Heart right ventricle (tissue), 16 donors: ENCODE measurements around the gene ANKUB1. TPM values are rescaled to one million over a fixed set of nuclear protein-coding genes. Genes with fewer than 3 reads are reported as not detected.

Experiments used
- ATAC-seq, 8 donors: fragments of 200-7000 bp; cut with Tn5 transposase; one replicate each; pipeline ENCODE4 v1.9.1; 2020; ENCODE audit warnings: mild to moderate bottlenecking in 8 of 8, moderate library complexity in 8 of 8, moderate number of reproducible peaks in 1 of 8
- DNase-seq, 2 donors: peaks; one replicate each; pipeline ENCODE4 v3.0.0-alpha.2; 2020
- H3K27ac ChIP-seq, 10 donors: fragments of 200-600 bp; sonication (generic) in 2 of 10; one replicate each; pipeline versions ENCODE4 v1.5.0 to v1.8.0; 2020 to 2022; ENCODE audit warnings: mild to moderate bottlenecking in 3 of 10
- H3K27me3 ChIP-seq, 7 donors: fragments of 200-600 bp; one replicate each; pipeline ENCODE4 v1.8.0; 2021 to 2022; ENCODE audit warnings: mild to moderate bottlenecking in 2 of 7
- H3K36me3 ChIP-seq, 9 donors: fragments of 200-600 bp; sonication (generic) in 1 of 9; one replicate each; pipeline versions ENCODE4 v1.5.0 to v1.8.0; 2020 to 2022; ENCODE audit warnings: mild to moderate bottlenecking in 2 of 9
- H3K4me1 ChIP-seq, 9 donors: fragments of 200-600 bp; sonication (generic) in 1 of 9; one replicate each; pipeline versions ENCODE4 v1.5.0 to v1.8.0; 2020 to 2022; ENCODE audit warnings: mild to moderate bottlenecking in 4 of 9
- H3K4me3 ChIP-seq, 10 donors: fragments of 200-600 bp; sonication (generic) in 2 of 10; one replicate each; pipeline versions ENCODE4 v1.5.0 to v1.8.0; 2020 to 2022; ENCODE audit warnings: mild to moderate bottlenecking in 7 of 10, moderate library complexity in 2 of 10
- H3K9me3 ChIP-seq, 11 donors: fragments of 200-600 bp in 10 of 11; sonication (generic) in 2 of 11; one replicate each; pipeline versions ENCODE4 v1.5.0 to v1.8.0; 2013 to 2022; ENCODE audit warnings: mild to moderate bottlenecking in 2 of 11, control low read depth in 1 of 11, moderate library complexity in 1 of 11
- CTCF ChIP-seq, 9 donors: fragments of 200-600 bp; sonication (generic) in 2 of 9; IDR thresholded peaks; one replicate each; pipeline versions ENCODE4 v1.5.0 to v1.8.0; 2021 to 2022; ENCODE audit warnings: antibody characterized with exemption in 9 of 9, mild to moderate bottlenecking in 5 of 9, moderate library complexity in 1 of 9
- WGBS, 2 donors: extraction: QIAGEN DNeasy Blood & Tissue Kit; methylation state at CpG; one replicate each; pipeline ENCODE4 v1.1.7; 2013; ENCODE audit warnings: inconsistent platforms in 1 of 2; 5-methylcytosine and 5-hydroxymethylcytosine counted together
- intact Hi-C, 10 donors: fragments of 100-400 bp; cut with DNase I; formaldehyde crosslinking; loops; one replicate each; pipeline versions ENCODE4 v1.11.1 to v1.14.2; 2022
- polyA plus RNA-seq, 2 donors: library from polyadenylated mRNA; stranded (reverse); fragments of 200-250 nt; gene quantifications; one replicate each; pipeline ENCODE4 v1.2.3, GENCODE V29; 2013
- total RNA-seq, 10 donors: library from RNA; stranded (reverse); fragmentation: NEBNext Ultra II Directional in 3 of 10; extraction: Animal tissue kit (Norgen Biotek cat#: 25700) in 3 of 10; gene quantifications; one replicate each; pipeline versions ENCODE4 v1.2.1 to v1.2.4, GENCODE V29; 2021 to 2023
- donor health status: Arrhythmogenic right ventricular cardiomyopathy.
- donor health status: ischemic (EF 13 %, LVEDD 7.1; RV severe dilation, severe dysfunction).
- donor health status: healthy with polysubstance abuse.
- donor health status: DM: no; HTN: yes; CAD: no.
- donor health status: DM: no; HTN: no; CAD: no.
- donor health status: ischemic (EF 25% LVEDD 6.9; RV normal size, moderate dysfunction).
- donor health status: ischemic (EF 25% LVEDD 5.7; RV mildly dilated, moderate dysfunction).
- donor health status: healthy.
- donor health status: DM: yes; HTN: yes; CAD: no.
- donor health status: Ischemic cardiomyopathy.
- donor health status: ischemic (EF 35%, LVEDD 5.7; RV mildly dilated, moderate dysfunction).
- donor health status: nonischemic (EF 11% LVEDD 7.7; RV severe dilation, severe dysfunction).
- donor health status: DM: yes; HTN: yes; CAD: no.
- donor health status: PGD.
- donor health status: ischemic (EF 29% LVEDD 5.4; RV normal size, mild dysfunction).
- donor health status: nonischemic (EF 23%, LVEDD 6.1; RV moderate dilation, normal function).

The ANKUB1 gene
- total and polyA plus RNA-seq, 12 donors: not detected

DNA sequence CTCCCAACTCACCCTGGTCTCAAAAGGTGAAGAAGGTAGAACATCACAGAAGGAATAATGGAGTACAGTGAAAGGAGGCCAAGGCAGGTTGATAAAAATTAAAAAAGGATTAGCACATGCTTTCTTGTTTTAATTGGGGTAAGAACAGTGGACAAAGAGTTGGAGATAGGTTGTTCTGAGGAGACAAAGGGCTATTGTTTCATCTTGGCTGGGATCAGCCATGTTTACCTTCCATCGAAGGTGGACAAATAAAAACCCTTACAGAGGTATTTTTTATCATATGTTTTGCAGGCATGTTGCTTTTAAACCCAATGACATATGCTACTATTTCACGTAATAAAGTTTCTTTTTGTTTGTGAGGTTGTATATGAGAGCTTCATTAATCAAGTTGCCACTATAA, 53.0 kb downstream of the ANKUB1 start:
- peaks cover 0 to 83% (median 22%) of the 10 kb centered on the region in 9 donors for H3K36me3 ChIP-seq
- 94 to 98% methylated on average over 2 of the region's 2 CpGs for WGBS, 2 donors
- intact Hi-C loops: no loop called here

DNA sequence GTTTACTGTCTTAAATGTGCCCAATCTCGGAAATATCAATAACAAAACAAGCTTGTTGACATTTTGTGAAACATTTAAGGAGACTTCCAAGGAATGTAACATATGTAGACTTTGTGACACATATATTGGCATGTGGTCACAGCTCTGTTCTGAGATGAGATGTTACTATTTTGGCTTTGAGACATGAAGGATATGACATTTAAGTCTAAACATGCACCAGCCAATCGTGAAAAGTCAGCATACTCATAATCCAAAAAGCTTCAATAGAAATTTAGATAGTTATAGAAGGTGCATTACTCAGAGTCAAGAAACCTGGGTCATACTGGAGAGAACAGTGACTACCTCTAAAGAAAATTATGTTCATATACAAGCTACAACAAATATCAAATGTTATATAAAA, 53.5 kb downstream of the ANKUB1 start:
- peaks cover 0 to 78% (median 22%) of the 10 kb centered on the region in 9 donors for H3K36me3 ChIP-seq
- WGBS, 2 donors: 87% methylated on average over 2 of the region's 2 CpGs

More for the DNA sequence above, 53.0 kb downstream of the ANKUB1 start:
- TF ChIP-seq CTCF (IDR thresholded peaks at IDR 0.05): no peak
- DNase-seq (no peak), ATAC-seq (no peak)
- H3K27ac ChIP-seq: no peak overlapping the region
- no peaks in the 10 kb centered on the region for H3K27me3 ChIP-seq
- H3K9me3 ChIP-seq: no peaks in the 10 kb centered on the region
- H3K4me1 ChIP-seq: peaks cover 0 to 3% (median 0%) of the 10 kb centered on the region in 9 donors
- no peak overlapping the region for H3K4me3 ChIP-seq

DNA sequence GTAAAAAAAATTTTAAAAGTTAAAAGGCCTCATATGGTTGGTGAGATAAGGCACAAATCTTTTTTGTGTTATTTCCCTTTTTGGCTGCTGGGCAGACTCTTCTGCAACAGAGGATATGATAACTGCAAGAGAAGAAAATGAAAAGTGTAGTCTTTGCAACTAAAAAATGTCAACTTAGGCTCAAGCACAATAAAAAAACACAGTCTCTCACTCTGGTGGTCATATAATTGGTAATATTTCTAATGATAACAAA, 55.5 kb downstream of the ANKUB1 start:
- H3K9me3 ChIP-seq: no peaks in the 10 kb centered on the region
- H3K36me3 ChIP-seq: peaks cover 0 to 58% (median 15%) of the 10 kb centered on the region in 9 donors
- H3K27me3 ChIP-seq: no peaks in the 10 kb centered on the region
- H3K27ac ChIP-seq: no peak overlapping the region
- H3K4me3 ChIP-seq: no peak overlapping the region
- no peaks in the 10 kb centered on the region for H3K4me1 ChIP-seq
- ATAC-seq (no peak), DNase-seq (no peak)
- no peak for TF ChIP-seq CTCF (IDR thresholded peaks at IDR 0.05)
- intact Hi-C loops: no loop called here

More for the DNA sequence above, 53.5 kb downstream of the ANKUB1 start:
- intact Hi-C loops: no loop called here
- ATAC-seq (no peak), DNase-seq (no peak)
- H3K4me1 ChIP-seq: no peaks in the 10 kb centered on the region
- no peak overlapping the region for H3K4me3 ChIP-seq
- H3K27me3 ChIP-seq: no peaks in the 10 kb centered on the region
- no peak overlapping the region for H3K27ac ChIP-seq
- no peak for TF ChIP-seq CTCF (IDR thresholded peaks at IDR 0.05)
- no peaks in the 10 kb centered on the region for H3K9me3 ChIP-seq

- ATAC-seq (no peak), DNase-seq (no peak)
- no peaks in the 10 kb centered on the region for H3K27me3 ChIP-seq
- H3K27ac ChIP-seq: no peak overlapping the region
- no peaks in the 10 kb centered on the region for H3K4me1 ChIP-seq
- TF ChIP-seq CTCF (IDR thresholded peaks at IDR 0.05): no peak
- intact Hi-C loops: no loop called here
- H3K4me3 ChIP-seq: no peak overlapping the region
- 66 to 74% methylated on average over 2 of the region's 2 CpGs for WGBS, 2 donors
- H3K36me3 ChIP-seq: peaks cover 0 to 53% (median 14%) of the 10 kb centered on the region in 9 donors
- no peaks in the 10 kb centered on the region for H3K9me3 ChIP-seq
Measured at GRCh38 chr3:149736175-149736952, 56.0 kb downstream of the ANKUB1 start.
